GM21717 (cell line): ENCODE results near the gene GBA2.

Experiments used
- ATAC-seq: cut with Tn5 transposase; IDR thresholded peaks from one replicate; pipeline ENCODE4 v1.9.1; 2021; ENCODE audit warnings: mild to moderate bottlenecking, moderate library complexity; ENCODE audit not compliant: unreplicated experiment

The GBA2 gene

DNA sequence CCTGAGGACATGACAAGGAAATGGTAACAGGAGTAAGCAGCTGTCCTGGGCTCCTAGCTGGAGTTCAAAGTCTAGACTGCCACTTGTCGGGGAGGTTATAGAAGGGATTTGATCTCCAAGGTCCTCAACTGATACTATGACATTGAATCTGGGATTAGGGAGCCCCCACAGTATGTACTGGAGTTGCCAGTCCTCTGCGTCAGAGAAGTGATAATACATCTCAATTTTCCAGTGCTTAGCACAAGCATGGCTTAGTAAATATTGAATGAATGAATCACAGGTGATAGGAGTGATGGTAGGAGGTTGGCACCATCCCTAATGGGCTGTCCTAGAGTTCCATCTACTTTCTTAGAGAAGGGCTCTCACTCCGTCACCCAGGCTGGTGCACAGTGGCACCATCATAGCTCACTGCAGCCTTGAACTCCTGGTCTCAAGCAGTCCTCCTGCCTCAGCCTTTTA is 53.1 kb downstream of the GBA2 start:
- ATAC-seq, result no peak

DNA sequence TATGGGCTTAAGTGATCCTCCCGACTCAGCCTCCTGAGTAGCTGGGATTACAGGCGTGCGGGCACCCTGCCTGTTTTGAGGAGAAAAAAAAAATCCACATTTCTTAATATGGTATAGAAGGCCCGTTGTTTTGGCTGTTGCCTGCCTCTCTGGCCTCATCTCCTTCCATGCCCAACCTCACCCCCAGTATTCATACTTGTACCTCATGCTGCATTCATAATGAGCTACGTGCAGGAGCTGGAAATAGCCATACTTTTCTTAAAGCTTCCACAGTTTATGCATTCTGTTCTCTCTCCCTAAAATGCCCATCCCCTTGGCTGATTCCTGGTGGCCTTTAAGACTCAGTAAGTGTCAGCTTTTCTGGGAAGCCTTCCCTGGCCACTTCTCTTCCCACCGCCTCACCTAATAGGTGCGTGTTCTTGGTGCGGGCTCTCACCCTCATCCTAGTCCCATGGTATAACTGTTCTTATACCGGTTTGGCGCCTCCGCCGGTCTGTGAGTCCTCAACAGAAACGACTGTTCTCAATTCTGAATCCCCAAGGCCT is 57.2 kb downstream of the GBA2 start:
- ATAC-seq, result no peak

DNA sequence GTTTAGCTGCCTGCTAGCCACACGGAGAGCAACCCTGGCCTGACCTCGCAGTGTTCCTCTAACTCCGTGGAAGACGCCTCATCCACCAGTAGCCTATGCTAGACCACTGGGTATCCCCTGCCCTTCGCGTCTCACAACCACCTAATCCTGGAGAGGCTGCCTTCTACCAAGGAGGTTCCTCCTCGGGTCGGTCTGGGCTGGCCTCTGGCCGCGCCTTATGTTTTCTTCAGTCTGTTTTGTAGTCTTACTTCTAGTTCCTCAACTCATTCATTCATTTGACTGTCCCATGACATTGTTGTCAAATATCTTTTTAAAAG is 57.7 kb downstream of the GBA2 start:
- no peak for ATAC-seq

DNA sequence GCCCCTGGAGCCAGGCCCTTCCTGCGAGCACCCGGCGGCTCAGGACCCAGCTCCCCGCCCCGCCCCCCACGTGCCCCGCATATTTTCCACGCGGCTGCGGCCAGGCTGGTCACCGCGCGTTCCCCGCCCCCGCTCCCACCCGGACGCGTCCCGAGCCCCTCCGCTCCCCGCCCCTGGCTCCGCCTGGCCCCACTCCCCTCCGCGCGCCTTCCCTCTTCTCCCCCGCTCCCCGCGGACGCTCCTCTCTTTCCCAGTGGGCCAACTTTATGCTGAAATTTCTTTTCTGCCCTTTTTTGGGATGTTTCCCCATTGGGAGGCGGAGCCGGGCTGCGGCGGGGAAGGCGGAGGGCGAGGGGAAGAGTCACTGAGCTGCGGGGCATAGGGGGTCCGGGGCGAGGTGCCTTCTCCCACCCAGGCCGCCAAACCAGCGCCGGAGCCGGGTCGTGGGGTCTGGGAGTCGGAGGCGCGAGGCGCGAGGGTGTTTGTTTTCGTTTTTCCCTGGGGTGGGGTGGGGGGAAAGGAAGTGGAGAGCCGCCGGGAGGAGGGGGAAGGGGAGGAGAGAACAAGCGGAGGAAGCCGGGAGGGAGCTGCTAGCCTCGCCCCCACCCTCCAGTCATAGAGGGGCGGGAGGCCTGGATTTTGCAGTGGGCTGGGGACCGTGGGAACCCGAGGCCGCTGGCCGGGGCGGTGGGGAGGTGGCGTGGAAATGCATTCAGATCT is 58.3 kb downstream of the GBA2 start:
- ATAC-seq, result no peak

DNA sequence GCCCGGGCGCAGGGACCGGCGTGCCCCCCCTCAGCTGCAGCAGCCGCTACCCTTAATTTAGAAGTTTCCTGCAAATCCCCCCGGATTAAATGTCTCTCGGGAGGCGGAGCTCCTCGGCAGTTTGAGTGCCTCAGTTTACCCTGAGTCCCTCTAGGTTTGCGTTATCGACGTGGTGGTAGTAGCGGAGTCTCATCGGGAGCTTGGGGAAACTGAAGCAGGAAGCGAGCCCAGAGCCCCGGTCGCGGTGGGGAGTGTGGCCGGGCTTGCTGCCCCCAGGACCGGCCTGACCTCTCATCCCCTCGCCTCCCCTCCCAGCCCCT is 58.8 kb downstream of the GBA2 start:
- no peak for ATAC-seq

DNA sequence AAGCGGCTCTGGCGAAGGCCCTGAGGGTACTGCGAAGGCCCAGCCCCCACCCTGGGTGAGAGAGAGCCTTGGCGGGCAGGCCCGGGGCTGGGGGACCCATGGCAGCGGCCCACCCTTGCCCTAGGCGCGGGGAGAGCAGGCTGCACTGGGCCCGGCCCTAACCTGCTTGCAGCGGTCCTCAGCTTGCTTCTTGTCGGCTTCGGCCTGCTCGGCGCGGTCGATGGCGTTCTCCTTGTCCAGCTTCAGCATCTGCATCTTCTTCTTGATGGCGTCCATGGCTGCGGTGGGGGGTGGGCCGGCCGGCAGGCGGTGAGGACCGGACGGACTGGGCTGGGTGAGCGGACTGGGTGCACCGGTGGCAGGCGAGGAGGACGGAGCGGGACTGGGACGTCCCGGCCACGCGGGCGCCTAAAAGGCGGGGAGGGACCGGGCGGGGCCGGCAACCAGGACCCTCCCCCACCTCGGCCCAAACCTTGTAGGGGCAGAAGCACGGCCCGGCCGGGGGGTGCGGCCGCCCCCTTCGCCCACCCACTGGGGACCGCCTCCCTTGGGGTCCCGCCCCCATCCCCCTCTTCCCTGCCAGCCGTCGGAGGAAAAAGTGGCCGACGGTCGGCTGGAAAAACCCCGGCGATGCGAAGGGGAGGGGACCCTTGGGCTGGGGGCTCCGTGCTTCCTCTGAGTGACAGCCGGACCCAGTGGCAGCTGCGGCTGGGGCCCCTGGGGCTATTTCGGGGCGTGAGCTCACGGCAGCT is 59.3 kb downstream of the GBA2 start, which contains the start of gene TPM2:
Gene TPM2 (minus strand): TSS at position 384 of the 752 bp plus-strand sequence. CDS start 108 bp downstream, at position 276.
- ATAC-seq, result no peak

DNA sequence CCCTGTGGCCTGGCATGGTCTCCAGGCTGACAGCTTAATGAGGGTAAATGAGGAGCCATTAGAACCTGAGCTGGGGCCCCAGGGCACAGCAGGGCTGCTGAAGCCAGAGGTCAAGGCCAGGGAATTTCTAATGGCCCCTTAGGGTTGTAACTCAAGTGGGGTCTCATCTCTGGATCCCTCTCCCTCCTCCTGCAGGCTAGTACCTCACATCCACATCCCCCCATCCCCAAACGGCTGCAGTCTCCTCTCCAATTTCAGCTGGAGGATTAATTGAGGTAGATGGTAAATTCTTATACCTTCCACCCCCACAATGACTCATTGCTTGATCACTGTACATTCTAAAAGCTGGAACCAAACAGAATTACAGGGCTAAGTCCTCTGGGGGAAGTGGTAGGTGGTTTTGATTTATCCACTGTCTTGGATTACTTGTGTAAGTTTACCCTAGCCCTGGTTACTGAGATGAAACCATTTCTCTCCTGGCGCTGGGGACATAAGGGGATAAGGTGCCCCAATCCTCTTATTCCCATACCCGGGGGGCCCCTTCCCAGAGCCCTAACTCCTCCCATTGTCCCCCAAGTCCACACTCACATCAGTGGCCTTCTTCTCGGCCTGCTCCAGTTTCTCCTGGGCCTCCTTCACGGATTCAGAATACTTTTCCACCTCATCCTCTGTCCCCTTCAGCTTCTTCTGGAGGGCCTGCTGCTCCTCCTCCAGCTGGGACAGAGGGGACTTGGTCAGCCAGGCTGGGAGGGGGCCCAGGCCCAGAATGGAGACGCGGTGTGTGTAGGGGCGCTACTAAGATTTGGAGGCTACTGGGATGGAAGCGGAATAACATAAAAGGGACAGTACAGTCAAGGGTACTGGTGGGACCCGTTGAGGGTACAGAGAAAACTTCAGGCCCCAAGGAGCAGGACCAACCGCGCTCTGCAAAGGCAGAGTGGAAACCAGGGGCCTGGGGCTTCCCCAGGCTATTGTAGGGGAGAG is 60.2 kb downstream of the GBA2 start:
- ATAC-seq, result no peak

DNA sequence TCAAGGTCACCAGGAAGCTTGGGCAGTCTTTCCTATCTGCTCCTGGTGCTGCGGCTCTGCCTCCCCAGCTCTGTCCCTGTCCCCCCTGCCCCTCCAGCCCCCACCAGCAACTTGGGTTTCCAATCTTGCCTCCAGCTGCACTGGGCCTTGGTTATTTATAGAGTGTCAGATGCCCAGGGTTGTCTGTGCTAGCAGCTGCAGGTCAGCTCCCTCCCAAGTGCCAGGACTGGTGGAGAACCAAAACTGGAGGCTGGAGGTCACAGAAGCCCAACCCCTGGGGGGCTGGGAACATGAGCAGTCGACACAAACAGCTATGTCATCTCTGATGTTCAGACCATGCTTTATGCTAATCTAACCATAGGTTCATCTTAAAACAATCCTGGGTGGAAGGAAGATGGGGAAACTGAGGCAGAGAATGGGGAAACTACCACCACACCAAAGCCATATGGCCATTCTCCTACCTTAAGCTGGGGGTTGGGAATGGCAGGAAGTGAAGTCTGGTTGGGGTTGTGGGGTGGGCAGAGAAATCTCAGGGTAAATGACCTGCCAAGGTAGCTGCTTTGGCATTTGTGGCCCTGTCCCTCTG is 61.0 kb downstream of the GBA2 start:
- ATAC-seq, result no peak

DNA sequence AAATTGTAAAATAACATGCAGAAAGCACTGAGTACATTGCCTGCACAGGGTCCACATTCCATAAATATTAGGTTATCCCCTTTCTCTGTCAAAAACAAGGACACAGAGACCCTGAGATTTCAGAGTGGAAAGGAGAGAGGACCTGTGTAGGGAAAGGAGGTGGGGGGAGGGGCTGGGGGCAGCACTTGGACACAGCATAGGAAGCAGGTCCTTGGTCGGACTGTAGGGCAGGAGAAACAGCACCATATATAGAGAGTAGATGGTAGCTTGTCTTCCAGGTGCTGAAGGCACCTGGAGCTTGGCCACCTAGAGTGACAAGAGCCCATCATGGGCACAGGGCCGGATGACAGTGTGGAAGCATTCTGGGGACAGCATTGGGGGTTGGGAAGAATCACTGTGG is 61.7 kb downstream of the GBA2 start:
- ATAC-seq, result no peak
